Measurements from ENCODE around the gene FGD6.

DNA sequence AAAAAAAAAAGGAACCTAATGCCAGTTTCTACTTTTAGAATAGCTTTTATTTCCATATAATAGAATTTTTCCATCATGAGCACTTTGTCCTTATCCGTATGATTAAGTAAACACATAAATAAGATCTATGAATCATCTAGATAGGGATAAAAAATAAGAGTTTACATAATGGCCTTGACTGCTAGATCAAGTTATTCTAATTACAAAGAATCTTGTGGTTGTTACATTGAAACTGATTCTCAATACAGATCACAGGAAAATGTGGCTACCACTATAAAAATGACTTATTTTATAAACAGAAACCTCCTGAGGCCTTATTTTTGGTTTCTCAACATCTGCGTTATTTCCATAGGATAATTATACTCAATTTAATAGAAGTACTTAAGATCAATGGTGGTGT is 179.4 kb downstream of the FGD6 start:
- TF ChIP-seq, protein P1, sequence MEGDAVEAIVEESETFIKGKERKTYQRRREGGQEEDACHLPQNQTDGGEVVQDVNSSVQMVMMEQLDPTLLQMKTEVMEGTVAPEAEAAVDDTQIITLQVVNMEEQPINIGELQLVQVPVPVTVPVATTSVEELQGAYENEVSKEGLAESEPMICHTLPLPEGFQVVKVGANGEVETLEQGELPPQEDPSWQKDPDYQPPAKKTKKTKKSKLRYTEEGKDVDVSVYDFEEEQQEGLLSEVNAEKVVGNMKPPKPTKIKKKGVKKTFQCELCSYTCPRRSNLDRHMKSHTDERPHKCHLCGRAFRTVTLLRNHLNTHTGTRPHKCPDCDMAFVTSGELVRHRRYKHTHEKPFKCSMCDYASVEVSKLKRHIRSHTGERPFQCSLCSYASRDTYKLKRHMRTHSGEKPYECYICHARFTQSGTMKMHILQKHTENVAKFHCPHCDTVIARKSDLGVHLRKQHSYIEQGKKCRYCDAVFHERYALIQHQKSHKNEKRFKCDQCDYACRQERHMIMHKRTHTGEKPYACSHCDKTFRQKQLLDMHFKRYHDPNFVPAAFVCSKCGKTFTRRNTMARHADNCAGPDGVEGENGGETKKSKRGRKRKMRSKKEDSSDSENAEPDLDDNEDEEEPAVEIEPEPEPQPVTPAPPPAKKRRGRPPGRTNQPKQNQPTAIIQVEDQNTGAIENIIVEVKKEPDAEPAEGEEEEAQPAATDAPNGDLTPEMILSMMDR (IDR thresholded peaks at IDR 0.05), result no peak
- TF ChIP-seq POLR2A (IDR thresholded peaks at IDR 0.05), result no peak
